ENCODE measurements around the gene INIP. TPM values are rescaled to one million over a fixed set of nuclear protein-coding genes. Genes with fewer than 3 reads are reported as not detected.

INIP gene
- total and polyA plus RNA-seq, 2 of the 13 experiments (the other 11 are each of a cell fraction or from before 2014, with no cell fraction given) = 13.6 to 28.6 TPM

DNA sequence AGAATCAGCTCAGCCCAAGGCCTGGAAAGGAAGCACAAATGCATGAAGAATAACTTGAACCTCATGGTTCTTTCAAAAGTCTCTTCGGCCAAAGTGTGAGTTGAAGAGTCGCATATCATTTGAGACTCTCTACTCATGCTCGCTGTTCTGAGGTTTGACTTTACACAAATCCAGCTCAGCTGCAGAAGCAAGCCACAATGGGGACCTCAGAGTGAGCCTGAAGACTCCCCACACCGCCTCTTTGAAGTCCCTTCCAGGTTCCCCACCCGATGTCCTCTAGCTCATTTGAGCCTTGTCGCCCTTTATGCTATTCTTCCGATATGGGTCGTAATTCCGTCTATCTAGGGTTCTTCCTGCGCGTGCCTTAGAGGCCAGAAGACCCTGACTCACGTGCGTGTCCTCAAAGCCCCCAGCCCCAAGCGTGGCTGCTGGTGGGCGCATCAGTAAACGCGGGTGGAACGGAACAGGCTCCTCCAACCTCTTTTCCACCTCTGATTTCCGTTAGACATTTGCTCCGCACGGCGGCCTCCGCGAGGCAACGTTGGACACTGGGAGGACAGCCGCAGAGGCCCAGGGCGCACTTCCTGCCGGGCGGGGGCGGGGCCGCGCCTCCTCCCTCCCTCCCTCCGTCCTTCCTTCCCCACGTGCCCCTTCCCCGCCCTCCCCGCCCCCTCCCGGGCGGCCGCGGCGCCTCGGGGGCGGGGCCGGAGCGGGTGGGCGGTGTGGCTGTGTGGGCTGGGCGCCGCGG is 32.3 kb upstream of the INIP start, which contains the start of gene SNX30 (continued):
- TF ChIP-seq ZNF512 (CRISPR knock-in tag; IDR thresholded peaks at IDR 0.05) (no peak), CCDC6 (CRISPR knock-in tag; IDR thresholded peaks at IDR 0.05) (peak; percentile 24; the same call in 1 of the 2 replicates), RBAK (CRISPR knock-in tag; IDR thresholded peaks at IDR 0.05) (no peak), ZNF326 (CRISPR knock-in tag; IDR thresholded peaks at IDR 0.05; ENCODE audit: borderline replicate concordance) (no peak), MTF1 (CRISPR knock-in tag; IDR thresholded peaks at IDR 0.05) (no peak), ZNF879 (CRISPR knock-in tag; IDR thresholded peaks at IDR 0.05) (no peak), ARHGAP35 (CRISPR knock-in tag; IDR thresholded peaks at IDR 0.05; ENCODE audit: borderline replicate concordance) (no peak), KLF12 (CRISPR knock-in tag; IDR thresholded peaks at IDR 0.05; ENCODE audit: borderline replicate concordance) (0 out of 2 replicates have a peak, but pooled peaks have one; percentile 30), ATRX (CRISPR knock-in tag; IDR thresholded peaks at IDR 0.05; ENCODE audit: borderline replicate concordance) (no peak), KAT8 (CRISPR knock-in tag; IDR thresholded peaks at IDR 0.05) (peak; percentile 85), CBX5 (CRISPR knock-in tag; IDR thresholded peaks at IDR 0.05; ENCODE audit: borderline replicate concordance) (peak; percentile 59; the same call in 1 of the 2 replicates), ZNF737 (CRISPR knock-in tag; IDR thresholded peaks at IDR 0.05; ENCODE audit: borderline replicate concordance) (no peak), ZC3H13 (CRISPR knock-in tag; IDR thresholded peaks at IDR 0.05) (peak; percentile 19; the same call in 1 of the 2 replicates), ZNF335 (CRISPR knock-in tag; IDR thresholded peaks at IDR 0.05) (0 out of 2 replicates have a peak, but pooled peaks have one; percentile 46), XBP1 (CRISPR knock-in tag; IDR thresholded peaks at IDR 0.05) (no peak), MTF2 (CRISPR knock-in tag; IDR thresholded peaks at IDR 0.05; ENCODE audit: borderline replicate concordance) (no peak), GABPB1 (CRISPR knock-in tag; IDR thresholded peaks at IDR 0.05) (peak; percentile 92), ZNF614 (CRISPR knock-in tag; IDR thresholded peaks at IDR 0.05; ENCODE audit: borderline replicate concordance) (peak; percentile 83), ZNF138 (CRISPR knock-in tag; IDR thresholded peaks at IDR 0.05; ENCODE audit: low read depth) (no peak)
- TF ChIP-seq, protein P1, sequence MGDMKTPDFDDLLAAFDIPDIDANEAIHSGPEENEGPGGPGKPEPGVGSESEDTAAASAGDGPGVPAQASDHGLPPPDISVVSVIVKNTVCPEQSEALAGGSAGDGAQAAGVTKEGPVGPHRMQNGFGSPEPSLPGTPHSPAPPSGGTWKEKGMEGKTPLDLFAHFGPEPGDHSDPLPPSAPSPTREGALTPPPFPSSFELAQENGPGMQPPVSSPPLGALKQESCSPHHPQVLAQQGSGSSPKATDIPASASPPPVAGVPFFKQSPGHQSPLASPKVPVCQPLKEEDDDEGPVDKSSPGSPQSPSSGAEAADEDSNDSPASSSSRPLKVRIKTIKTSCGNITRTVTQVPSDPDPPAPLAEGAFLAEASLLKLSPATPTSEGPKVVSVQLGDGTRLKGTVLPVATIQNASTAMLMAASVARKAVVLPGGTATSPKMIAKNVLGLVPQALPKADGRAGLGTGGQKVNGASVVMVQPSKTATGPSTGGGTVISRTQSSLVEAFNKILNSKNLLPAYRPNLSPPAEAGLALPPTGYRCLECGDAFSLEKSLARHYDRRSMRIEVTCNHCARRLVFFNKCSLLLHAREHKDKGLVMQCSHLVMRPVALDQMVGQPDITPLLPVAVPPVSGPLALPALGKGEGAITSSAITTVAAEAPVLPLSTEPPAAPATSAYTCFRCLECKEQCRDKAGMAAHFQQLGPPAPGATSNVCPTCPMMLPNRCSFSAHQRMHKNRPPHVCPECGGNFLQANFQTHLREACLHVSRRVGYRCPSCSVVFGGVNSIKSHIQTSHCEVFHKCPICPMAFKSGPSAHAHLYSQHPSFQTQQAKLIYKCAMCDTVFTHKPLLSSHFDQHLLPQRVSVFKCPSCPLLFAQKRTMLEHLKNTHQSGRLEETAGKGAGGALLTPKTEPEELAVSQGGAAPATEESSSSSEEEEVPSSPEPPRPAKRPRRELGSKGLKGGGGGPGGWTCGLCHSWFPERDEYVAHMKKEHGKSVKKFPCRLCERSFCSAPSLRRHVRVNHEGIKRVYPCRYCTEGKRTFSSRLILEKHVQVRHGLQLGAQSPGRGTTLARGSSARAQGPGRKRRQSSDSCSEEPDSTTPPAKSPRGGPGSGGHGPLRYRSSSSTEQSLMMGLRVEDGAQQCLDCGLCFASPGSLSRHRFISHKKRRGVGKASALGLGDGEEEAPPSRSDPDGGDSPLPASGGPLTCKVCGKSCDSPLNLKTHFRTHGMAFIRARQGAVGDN (CRISPR knock-in tag; IDR thresholded peaks at IDR 0.05) = peak; percentile 94
- TF ChIP-seq, protein P2, sequence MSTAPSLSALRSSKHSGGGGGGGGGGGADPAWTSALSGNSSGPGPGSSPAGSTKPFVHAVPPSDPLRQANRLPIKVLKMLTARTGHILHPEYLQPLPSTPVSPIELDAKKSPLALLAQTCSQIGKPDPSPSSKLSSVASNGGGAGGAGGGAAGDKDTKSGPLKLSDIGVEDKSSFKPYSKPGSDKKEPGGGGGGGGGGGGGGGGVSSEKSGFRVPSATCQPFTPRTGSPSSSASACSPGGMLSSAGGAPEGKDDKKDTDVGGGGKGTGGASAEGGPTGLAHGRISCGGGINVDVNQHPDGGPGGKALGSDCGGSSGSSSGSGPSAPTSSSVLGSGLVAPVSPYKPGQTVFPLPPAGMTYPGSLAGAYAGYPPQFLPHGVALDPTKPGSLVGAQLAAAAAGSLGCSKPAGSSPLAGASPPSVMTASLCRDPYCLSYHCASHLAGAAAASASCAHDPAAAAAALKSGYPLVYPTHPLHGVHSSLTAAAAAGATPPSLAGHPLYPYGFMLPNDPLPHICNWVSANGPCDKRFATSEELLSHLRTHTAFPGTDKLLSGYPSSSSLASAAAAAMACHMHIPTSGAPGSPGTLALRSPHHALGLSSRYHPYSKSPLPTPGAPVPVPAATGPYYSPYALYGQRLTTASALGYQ (CRISPR knock-in tag; IDR thresholded peaks at IDR 0.05) = no peak
- TF ChIP-seq, protein P3, sequence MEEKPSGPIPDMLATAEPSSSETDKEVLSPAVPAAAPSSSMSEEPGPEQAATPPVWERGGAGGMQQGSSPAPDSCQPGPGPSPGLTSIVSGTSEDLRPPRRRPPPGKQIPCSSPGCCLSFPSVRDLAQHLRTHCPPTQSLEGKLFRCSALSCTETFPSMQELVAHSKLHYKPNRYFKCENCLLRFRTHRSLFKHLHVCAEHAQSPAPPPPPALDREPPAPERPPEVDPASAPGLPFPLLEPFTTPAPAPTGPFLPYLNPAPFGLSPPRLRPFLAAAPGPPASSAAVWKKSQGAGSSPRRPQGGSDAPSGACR (CRISPR knock-in tag; IDR thresholded peaks at IDR 0.05) = no peak
